Measurements from ENCODE around the gene HOXA1.

DNA sequence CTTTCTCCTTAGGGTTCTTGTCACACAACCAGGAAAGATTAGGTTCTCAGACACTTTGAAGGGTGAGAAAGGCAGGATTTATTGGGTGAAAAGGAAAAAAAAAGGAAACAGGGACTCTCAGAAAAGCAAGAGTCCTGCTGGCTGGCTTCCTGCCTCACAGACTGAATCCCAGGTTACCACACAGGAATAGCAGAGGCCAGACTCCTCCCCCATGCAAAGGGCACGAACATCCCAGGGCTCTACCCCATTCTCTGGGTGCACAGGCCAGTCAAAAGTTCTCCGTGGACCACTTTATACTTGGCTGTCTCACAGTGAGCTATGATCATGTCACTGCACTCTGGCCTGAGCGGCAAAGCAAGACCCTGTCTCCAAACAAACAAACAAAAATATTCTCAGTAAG is 42.6 kb downstream of the HOXA1 start:
- TF ChIP-seq, protein P1, sequence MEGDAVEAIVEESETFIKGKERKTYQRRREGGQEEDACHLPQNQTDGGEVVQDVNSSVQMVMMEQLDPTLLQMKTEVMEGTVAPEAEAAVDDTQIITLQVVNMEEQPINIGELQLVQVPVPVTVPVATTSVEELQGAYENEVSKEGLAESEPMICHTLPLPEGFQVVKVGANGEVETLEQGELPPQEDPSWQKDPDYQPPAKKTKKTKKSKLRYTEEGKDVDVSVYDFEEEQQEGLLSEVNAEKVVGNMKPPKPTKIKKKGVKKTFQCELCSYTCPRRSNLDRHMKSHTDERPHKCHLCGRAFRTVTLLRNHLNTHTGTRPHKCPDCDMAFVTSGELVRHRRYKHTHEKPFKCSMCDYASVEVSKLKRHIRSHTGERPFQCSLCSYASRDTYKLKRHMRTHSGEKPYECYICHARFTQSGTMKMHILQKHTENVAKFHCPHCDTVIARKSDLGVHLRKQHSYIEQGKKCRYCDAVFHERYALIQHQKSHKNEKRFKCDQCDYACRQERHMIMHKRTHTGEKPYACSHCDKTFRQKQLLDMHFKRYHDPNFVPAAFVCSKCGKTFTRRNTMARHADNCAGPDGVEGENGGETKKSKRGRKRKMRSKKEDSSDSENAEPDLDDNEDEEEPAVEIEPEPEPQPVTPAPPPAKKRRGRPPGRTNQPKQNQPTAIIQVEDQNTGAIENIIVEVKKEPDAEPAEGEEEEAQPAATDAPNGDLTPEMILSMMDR (IDR thresholded peaks at IDR 0.05): no peak
- no peak for TF ChIP-seq ZFX (IDR thresholded peaks at IDR 0.05; ENCODE audit: borderline replicate concordance)
